HG03066 (cell line): Measurements from ENCODE around the gene SYCN.
"Not testable (repeated sequence)": the region's sequence is repeated elsewhere in the genome, so short reads cannot be mapped to it uniquely, and the experiment has no call there.

Source experiments
- ATAC-seq: cut with Tn5 transposase; IDR thresholded peaks from one replicate; pipeline ENCODE4 v1.9.1; 2021; ENCODE audit warnings: low read depth; ENCODE audit not compliant: unreplicated experiment

The SYCN gene

GRCh38 chr19:39230096-39230764 is 26.2 kb upstream of the SYCN start:
- no peak for ATAC-seq

GRCh38 chr19:39224910-39225309 is 20.8 kb upstream of the SYCN start:
- ATAC-seq = no peak

GRCh38 chr19:39223703-39224279 is 19.7 kb upstream of the SYCN start:
- ATAC-seq = no peak

DNA sequence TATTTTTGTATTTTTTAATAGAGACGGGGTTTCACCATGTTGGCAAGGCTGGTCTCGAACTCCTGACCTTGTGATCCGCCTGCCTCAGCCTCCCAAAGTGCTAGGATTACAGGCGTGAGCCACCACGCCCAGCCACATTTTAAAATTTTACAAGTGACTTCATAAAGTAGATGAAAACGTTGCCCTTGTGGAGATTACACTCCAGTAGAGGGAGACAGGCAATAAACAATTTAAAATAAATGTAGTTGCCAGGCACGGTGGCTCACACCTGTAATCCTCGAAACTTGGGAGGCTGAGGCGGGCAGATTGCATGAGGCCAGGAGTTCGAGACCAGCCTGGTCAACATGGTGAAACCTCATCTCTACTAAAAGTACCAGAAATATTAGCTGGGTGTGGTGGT is 15.0 kb upstream of the SYCN start:
- ATAC-seq = not testable (repeated sequence)

DNA sequence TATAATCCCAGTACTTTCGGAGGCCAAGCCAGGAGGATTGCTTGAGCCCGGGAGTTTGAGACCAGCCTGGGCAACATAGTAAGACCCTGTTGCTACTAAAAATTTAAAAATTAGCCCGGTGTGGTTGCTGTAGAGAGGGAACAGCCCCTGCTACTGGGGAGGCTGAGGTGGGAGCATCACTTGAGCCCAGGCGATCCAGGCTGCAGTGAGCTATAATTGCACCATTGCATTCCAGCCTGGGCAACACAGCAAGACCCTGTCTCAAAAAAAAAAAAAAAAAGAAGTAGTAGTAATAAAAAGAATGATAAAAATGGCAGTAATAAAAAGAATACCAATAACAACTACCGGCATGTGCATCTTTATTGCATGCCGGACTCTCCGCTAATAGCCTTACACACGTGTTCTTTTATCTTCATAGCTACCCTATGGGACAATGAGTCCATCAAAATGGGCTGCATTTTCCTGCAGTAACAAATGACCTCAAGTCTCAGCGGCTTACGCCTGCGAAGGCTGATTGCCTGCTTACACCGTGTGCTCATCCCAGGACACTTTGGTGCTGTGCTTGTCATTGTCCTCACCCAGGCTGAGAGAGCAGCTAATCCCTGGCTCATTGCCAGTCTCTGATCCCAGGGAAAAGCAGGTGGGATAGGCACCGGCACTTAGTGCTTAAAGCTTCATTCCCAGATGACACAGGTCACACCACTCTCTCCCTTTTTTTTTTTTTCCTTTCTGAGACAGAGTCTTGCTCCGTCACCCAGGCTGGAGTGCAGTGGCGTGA is 14.4 kb upstream of the SYCN start:
- ATAC-seq = no peak

GRCh38 chr19:39217094-39217493 is 13.0 kb upstream of the SYCN start:
- ATAC-seq = no peak

GRCh38 chr19:39215323-39215722 is 11.3 kb upstream of the SYCN start:
- not testable (repeated sequence) for ATAC-seq

GRCh38 chr19:39212375-39212742 is 8.3 kb upstream of the SYCN start:
- no peak for ATAC-seq

GRCh38 chr19:39211731-39212374 is 7.8 kb upstream of the SYCN start:
- ATAC-seq = no peak

DNA sequence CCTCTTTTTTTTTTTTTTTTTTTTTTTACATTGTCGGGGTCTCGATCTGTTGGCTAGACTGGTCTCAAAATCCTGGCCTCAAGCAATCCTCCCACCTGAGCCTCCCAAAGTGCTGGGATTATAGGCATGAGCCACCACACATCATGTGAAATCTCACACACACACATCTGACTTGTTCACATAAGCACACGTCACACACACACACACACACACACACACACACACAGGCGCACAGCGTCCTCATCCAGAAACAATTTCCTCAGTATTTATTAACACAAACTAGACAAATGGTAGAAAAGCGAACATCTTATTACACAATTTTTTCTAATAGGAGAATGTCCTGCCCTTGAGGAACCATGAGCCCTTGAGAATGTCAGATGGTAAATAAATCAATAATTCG is 5.1 kb upstream of the SYCN start:
- ATAC-seq = no peak

GRCh38 chr19:39208175-39208795 is 4.2 kb upstream of the SYCN start:
- ATAC-seq = no peak

DNA sequence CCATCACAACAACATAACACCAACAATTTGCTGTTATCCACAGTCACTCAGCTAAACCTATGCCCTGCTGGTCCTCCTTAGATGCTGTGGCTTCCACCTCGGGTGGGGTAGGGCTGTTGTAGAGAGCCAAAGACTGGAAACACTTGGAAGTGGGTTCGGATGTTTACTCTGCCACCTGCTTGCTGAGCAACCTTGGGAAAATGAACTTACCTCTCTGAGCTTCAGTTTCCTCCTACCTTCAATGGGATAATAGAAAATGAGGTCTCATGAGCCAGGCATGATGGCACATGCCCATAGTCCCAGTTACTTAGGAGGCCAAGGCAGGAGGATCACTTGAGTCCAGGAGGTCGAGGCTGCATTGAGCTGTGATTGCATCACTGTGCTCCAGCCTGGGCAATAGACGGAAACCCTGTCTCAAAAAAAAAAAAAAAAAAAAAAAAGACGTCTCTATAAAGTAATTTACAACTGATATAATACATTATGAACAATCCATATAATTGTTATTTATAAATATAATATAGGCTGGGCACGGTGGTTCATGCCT is 3.3 kb upstream of the SYCN start:
- ATAC-seq = no peak

DNA sequence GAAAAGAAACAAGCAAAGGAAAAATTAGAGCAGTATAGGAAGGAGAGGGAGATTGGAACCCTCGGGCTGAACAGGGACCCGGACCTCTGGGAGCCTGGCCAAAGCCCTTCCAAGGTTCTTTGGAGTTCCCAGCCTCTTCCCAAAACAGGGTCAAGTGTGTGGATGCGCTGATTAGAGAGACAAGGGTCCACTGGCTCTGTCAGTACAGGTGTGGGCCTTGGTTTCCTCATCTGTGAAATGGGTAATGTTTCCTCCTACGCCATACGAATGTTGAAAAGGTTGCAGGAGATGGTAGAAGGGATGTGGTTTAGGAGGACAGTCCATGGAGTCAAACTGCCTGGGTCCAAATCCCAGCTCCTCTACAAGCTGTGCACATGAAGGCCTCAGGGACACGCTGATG is 2.1 kb upstream of the SYCN start:
- no peak for ATAC-seq

GRCh38 chr19:39205449-39205764 is 1.3 kb upstream of the SYCN start:
- no peak for ATAC-seq

DNA sequence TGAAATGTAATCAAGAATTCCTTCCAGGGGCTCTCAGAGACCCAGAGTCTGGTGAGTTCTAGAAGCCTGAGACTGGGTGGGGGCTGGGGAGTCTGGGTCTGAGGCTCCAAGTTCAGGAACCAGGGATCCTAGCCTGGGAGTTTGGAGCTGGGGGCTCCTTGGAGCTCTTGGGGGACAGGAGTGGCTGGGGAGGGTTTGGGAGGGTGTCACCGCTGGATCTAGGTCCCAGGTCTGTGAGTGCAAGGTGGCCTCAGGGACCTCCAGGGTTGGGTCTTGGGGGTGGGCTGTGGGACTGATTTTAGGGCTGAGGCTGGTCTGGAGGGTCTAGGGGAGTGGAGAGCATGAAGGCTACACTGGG is 1.1 kb downstream of the SYCN start:
- ATAC-seq = no peak

DNA sequence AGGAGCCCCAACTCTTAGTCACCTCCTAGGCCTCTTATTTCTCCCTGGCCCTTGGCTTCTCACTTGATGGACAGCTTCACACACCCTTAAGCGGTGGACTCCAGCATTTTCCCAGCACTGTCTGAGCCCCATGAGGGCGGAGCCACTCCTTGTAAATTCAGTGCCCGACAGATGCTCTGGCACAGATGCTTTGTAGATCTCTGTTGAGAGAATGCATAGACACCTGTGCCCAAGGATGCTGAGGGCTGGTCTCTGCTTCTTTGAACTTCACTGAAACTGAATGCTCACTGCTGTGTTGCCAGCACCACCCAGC is 3.3 kb downstream of the SYCN start:
- no peak for ATAC-seq

DNA sequence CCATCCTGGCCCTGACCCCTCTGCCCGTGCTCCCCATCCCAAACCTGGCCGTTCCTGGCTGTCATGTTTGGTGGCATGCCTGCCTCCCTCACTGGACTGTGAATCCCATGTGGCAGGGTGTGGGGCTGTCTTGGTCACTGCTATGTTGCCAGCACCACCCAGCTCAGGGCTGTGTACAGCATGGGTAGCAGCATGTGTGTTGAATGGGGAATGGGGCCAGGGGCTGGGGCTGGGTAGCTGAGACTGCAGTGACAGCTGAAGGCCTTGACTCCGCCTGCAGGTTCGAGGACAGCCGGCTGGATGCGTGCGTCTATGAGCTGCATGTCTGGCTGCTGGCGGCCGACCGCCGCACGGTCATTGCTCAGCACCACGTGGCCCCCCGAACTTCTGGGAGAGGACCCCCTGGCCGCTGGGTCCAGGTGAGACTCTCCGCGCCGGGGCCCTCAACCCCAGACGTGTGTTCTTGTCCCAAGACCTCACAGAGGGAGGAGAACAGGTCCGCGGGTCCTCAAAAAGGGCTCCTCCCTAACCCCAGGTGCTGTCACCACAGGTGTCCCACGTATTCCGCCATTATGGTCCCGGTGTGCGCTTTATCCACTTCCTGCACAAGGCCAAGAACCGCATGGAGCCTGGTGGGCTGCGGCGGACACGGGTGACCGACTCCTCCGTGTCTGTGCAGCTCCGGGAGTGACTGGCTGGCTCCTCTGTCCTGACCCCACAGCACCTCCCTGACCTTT is 3.8 kb downstream of the SYCN start:
- no peak for ATAC-seq

GRCh38 chr19:39199025-39199424 is 5.0 kb downstream of the SYCN start:
- no peak for ATAC-seq

DNA sequence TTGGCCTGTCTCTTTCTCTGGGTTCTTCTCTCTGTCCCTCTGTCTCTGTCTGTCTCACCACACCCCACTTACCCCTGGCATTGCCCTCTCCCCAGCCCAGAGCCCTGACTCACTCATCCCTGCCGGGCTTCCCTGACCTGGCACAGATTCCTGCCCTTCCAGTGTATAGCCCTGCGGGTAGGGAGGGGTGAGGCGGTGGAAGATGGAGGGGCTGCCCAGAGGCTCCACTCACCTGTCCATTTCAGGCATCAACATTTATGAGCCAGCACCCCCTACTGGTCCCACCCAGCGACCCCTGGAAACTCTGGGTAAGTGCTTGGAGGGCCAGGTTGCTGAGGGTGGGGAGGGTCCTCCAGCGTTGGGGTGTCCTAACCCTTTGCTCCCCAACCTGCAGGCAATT is 6.3 kb downstream of the SYCN start:
- ATAC-seq = no peak

DNA sequence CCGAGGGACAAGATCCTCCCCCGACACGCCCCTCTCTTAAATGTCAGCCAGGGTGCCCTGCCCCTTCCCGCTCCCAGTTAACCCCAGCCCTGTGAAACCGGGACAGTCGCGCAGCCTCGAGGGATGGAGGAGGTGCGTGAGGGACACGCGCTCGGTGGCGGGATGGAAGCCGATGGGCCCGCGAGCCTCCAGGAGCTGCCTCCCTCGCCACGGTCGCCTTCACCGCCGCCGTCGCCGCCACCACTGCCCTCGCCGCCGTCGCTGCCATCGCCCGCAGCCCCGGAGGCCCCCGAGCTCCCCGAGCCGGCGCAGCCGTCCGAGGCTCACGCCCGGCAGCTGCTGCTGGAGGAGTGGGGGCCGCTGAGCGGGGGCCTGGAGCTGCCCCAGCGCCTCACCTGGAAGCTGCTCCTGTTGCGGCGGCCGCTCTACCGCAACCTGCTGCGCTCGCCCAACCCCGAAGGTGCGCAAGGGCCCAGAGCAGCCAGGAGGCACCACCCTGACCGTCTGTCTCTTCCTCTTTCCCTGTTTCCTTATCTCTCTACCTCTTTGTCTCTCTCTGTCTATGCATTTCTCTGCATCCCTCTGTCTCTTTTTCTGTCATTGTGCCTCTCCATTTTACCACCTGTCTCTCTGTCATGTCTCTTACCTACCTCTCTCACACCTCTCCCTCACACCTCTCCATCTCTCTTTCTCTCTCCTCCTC is 7.1 kb downstream of the SYCN start, which contains the start of gene NCCRP1:
Gene NCCRP1 (plus strand): TSS at position 105 of the 703 bp plus-strand sequence. CDS start 19 bp downstream, at position 124.
- no peak for ATAC-seq
